Loucy (cell line): ENCODE results near the gene ABCC3.
"Not testable (repeated sequence)": the region's sequence is repeated elsewhere in the genome, so short reads cannot be mapped to it uniquely, and the experiment has no call there.

Experiments used
- H2AFZ ChIP-seq: fragments of 200-600 bp; sonication (generic); 2 replicates; pipeline ENCODE4 v1.6.0; 2016; ENCODE audit warnings: antibody characterized with exemption, mild to moderate bottlenecking, low read length, moderate library complexity
- H3F3A ChIP-seq: fragments of 200-600 bp; 2 replicates; pipeline ENCODE4 v1.6.0; 2016; ENCODE audit warnings: antibody characterized with exemption, low read depth, mild to moderate bottlenecking
- H3K27me3 ChIP-seq: fragments of 200-600 bp; sonication (generic); 2 replicates; pipeline ENCODE4 v1.6.1; 2014; ENCODE audit warnings: low read length, mild to moderate bottlenecking; ENCODE audit not compliant: insufficient read depth, poor library complexity, severe bottlenecking
- H3K36me3 ChIP-seq: fragments of 200-600 bp; sonication (generic); 2 replicates; pipeline ENCODE4 v1.6.1; 2016; ENCODE audit warnings: low read length; ENCODE audit not compliant: insufficient read depth
- H3K4me1 ChIP-seq: fragments of 200-600 bp; sonication (generic); 2 replicates; pipeline ENCODE4 v1.5.1; 2014; ENCODE audit warnings: low read length, mild to moderate bottlenecking; ENCODE audit not compliant: insufficient read depth, poor library complexity, severe bottlenecking
- H3K4me2 ChIP-seq: fragments of 200-600 bp; sonication (generic); 2 replicates; pipeline ENCODE4 v1.6.0; 2014; ENCODE audit warnings: antibody characterized with exemption, low read length, low read depth, mild to moderate bottlenecking; ENCODE audit not compliant: poor library complexity, severe bottlenecking
- H3K4me3 ChIP-seq: fragments of 200-600 bp; sonication (generic); 2 replicates; pipeline ENCODE4 v1.5.1; 2014; ENCODE audit warnings: low read length, mild to moderate bottlenecking, mixed read lengths; ENCODE audit not compliant: poor library complexity, severe bottlenecking
- H3K79me2 ChIP-seq: fragments of 200-600 bp; sonication (generic); 2 replicates; pipeline ENCODE4 v1.6.1; 2014; ENCODE audit warnings: low read length; ENCODE audit not compliant: insufficient read depth
- H3K9ac ChIP-seq: fragments of 200-600 bp; sonication (generic); 2 replicates; pipeline ENCODE4 v1.6.0; 2014; ENCODE audit warnings: mild to moderate bottlenecking, low read depth, low read length, moderate library complexity; ENCODE audit not compliant: poor library complexity, severe bottlenecking
- H3K9me2 ChIP-seq: fragments of 200-600 bp; sonication (generic); replicated peaks from 2 replicates; pipeline ENCODE4 v1.6.1; 2016; ENCODE audit warnings: low read depth, low read length, mixed read lengths
- H3K9me3 ChIP-seq: fragments of 200-600 bp; sonication (generic); 2 replicates; pipeline ENCODE4 v1.6.1; 2014; ENCODE audit warnings: mild to moderate bottlenecking, antibody characterized with exemption, low read length, low read depth; ENCODE audit not compliant: insufficient read depth
- H4K20me1 ChIP-seq: fragments of 200-600 bp; sonication (generic); 2 replicates; pipeline ENCODE4 v1.6.0; 2014; ENCODE audit warnings: antibody characterized with exemption, low read length, mild to moderate bottlenecking; ENCODE audit not compliant: insufficient read depth, poor library complexity, severe bottlenecking
- CTCF ChIP-seq: fragments of 200-600 bp; sonication (generic); conservative IDR thresholded peaks from 2 replicates; pipeline ENCODE4 v1.5.1; 2014; ENCODE audit warnings: mild to moderate bottlenecking, antibody characterized with exemption, low read length
- EZH2phosphoT487 ChIP-seq: fragments of 200-600 bp; IDR thresholded peaks from 2 replicates; pipeline ENCODE4 v1.6.1; 2018; ENCODE audit warnings: antibody characterized with exemption, mild to moderate bottlenecking, moderate library complexity, borderline replicate concordance

Gene ABCC3

GRCh38 chr17:50677851-50678375, 43.2 kb downstream of the ABCC3 start:
- no peak overlapping the region for H3K4me2 ChIP-seq
- no peaks in the 10 kb centered on the region for H4K20me1 ChIP-seq
- H3K79me2 ChIP-seq: no peaks in the 10 kb centered on the region
- no peak overlapping the region for H2AFZ ChIP-seq
- H3K4me1 ChIP-seq: no peaks in the 10 kb centered on the region
- H3K9me2 ChIP-seq: no peaks in the 10 kb centered on the region
- no peaks in the 10 kb centered on the region for H3K9me3 ChIP-seq
- H3K36me3 ChIP-seq: no peaks in the 10 kb centered on the region
- H3K4me3 ChIP-seq: no peak overlapping the region
- H3F3A ChIP-seq: no peaks in the 10 kb centered on the region
- TF ChIP-seq EZH2phosphoT487 (no peak), CTCF (no peak)
- no peaks in the 10 kb centered on the region for H3K27me3 ChIP-seq
- H3K9ac ChIP-seq: no peak overlapping the region

GRCh38 chr17:50679008-50679544, 44.4 kb downstream of the ABCC3 start:
- no peaks in the 10 kb centered on the region for H3K9me3 ChIP-seq
- H3F3A ChIP-seq: no peaks in the 10 kb centered on the region
- H3K27me3 ChIP-seq: no peaks in the 10 kb centered on the region
- no peak overlapping the region for H3K4me3 ChIP-seq
- H3K4me2 ChIP-seq: no peak overlapping the region
- no peaks in the 10 kb centered on the region for H3K9me2 ChIP-seq
- H3K9ac ChIP-seq: no peak overlapping the region
- no peaks in the 10 kb centered on the region for H4K20me1 ChIP-seq
- H3K4me1 ChIP-seq: no peaks in the 10 kb centered on the region
- TF ChIP-seq EZH2phosphoT487: no peak
- TF ChIP-seq CTCF: no peak
- no peaks in the 10 kb centered on the region for H3K79me2 ChIP-seq
- no peaks in the 10 kb centered on the region for H3K36me3 ChIP-seq
- H2AFZ ChIP-seq: no peak overlapping the region

GRCh38 chr17:50680126-50680525, 45.4 kb downstream of the ABCC3 start:
- no peak for TF ChIP-seq EZH2phosphoT487
- no peak for TF ChIP-seq CTCF
- Histone ChIP-seq H3K4me1 (no peaks in the 10 kb centered on the region), H3K4me3 (no peak overlapping the region), H3K9me2 (no peaks in the 10 kb centered on the region), H2AFZ (no peak overlapping the region), H3K4me2 (no peak overlapping the region), H3K36me3 (no peaks in the 10 kb centered on the region), H3F3A (no peaks in the 10 kb centered on the region), H3K9ac (no peak overlapping the region), H3K27me3 (no peaks in the 10 kb centered on the region), H4K20me1 (no peaks in the 10 kb centered on the region), H3K79me2 (no peaks in the 10 kb centered on the region), H3K9me3 (no peaks in the 10 kb centered on the region)

GRCh38 chr17:50680543-50681262, 46.0 kb downstream of the ABCC3 start:
- H4K20me1 ChIP-seq, H3K4me1 ChIP-seq, H3K4me3 ChIP-seq, H3K36me3 ChIP-seq, H3K27me3 ChIP-seq, H3K79me2 ChIP-seq, H3F3A ChIP-seq, H3K4me2 ChIP-seq, H3K9me2 ChIP-seq, H3K9ac ChIP-seq, H3K9me3 ChIP-seq: not testable (repeated sequence)
- H2AFZ ChIP-seq: peak overlapping the region; percentile 73
